HCT116 (cell line): Measurements from ENCODE around the gene BRICD5. TPM values are rescaled to one million over a fixed set of nuclear protein-coding genes. Genes with fewer than 3 reads are reported as not detected.

Experiments
- ATAC-seq: fragments of 200-7000 bp; cut with Tn5 transposase; 2 replicates; pipeline ENCODE4 v1.9.1; 2020; ENCODE audit warnings: mild to moderate bottlenecking, moderate library complexity
- BruUV-seq: library from RNA; stranded (reverse); fragments of 400-500 nt; replicated peaks from 2 replicates; lab custom pipeline; 2021; lab: Mats Ljungman, UMichigan
- CTCF ChIA-PET: fragments of 300-600 bp; sonication (Branson Sonifier 250); formaldehyde crosslinking; loops from one replicate; lab custom pipeline; 2021; ENCODE audit warnings: antibody characterized with exemption; lab: Charles Lee
- POLR2A ChIA-PET: fragments of 300-600, 350-600 bp; sonication (Branson Sonifier 250); formaldehyde crosslinking; loops from one replicate; lab custom pipeline; 2021; ENCODE audit warnings: antibody characterized with exemption; lab: Charles Lee
- RAD21 ChIA-PET, 2 experiments: fragments of 300-600 bp; sonication (Branson Sonifier 250); formaldehyde crosslinking; loops; one replicate each; lab custom pipeline; 2023; ENCODE audit warnings: low total read pairs in 2 of 2; ENCODE audit not compliant: uncharacterized antibody in 2 of 2, unreplicated experiment in 2 of 2, low non-redundant PET in 1 of 2; lab: Charles Lee
- DNase-seq: peaks from one replicate; pipeline ENCODE4 v3.0.0-alpha.2; 2010; ENCODE audit warnings: low read depth, low spot score
- H2AFZ ChIP-seq: fragments of 200-600 bp; shearing (Covaris generic), sonication (generic); 2 replicates; pipeline ENCODE4 v1.6.1; 2017; ENCODE audit warnings: low read depth, mixed run types, mixed read lengths, antibody characterized with exemption, low read length; ENCODE audit not compliant: poor library complexity, severe bottlenecking
- H3K27ac ChIP-seq: 2 replicates; pipeline ENCODE4 v1.5.1; 2012; ENCODE audit warnings: low read depth, low read length
- H3K27me3 ChIP-seq: fragments of 200-600 bp; sonication (generic); 2 replicates; pipeline ENCODE4 v1.6.1; 2016; ENCODE audit warnings: mixed run types, low read length, mixed read lengths; ENCODE audit not compliant: insufficient read depth
- H3K36me3 ChIP-seq, 2 experiments: fragments of 200-500 bp in 1 of 2; fragments of 200-600 bp in 1 of 2; sonication (Bioruptor generic) in 1 of 2; sonication (generic) in 1 of 2; 2 replicates each; pipeline versions ENCODE4 v1.5.1 to v1.6.1; 2014 to 2016; ENCODE audit warnings: low read length in 2 of 2, inconsistent platforms in 1 of 2, mixed read lengths in 1 of 2, mixed run types in 1 of 2; ENCODE audit not compliant: insufficient read depth in 2 of 2, control insufficient read depth in 1 of 2
- H3K4me1 ChIP-seq, 2 experiments: fragments of 200-600 bp in 1 of 2; sonication (generic) in 1 of 2; 2 replicates each; pipeline versions ENCODE4 v1.5.1 to v1.6.1; 2012 to 2017; ENCODE audit warnings: low read length in 2 of 2, inconsistent platforms in 1 of 2, mild to moderate bottlenecking in 1 of 2, mixed read lengths in 1 of 2, mixed run types in 1 of 2, moderate library complexity in 1 of 2; ENCODE audit not compliant: insufficient read depth in 2 of 2, control insufficient read depth in 1 of 2
- H3K4me2 ChIP-seq: fragments of 200-600 bp; sonication (generic); 2 replicates; pipeline ENCODE4 v1.6.1; 2017; ENCODE audit warnings: mixed run types, low read length, mixed read lengths
- H3K4me3 ChIP-seq, 2 experiments: fragments of 200-600 bp in 1 of 2; sonication (generic) in 1 of 2; replicated peaks in 1 of 2; 2 replicates each; pipeline ENCODE4 v1.5.1; 2011 to 2016; ENCODE audit warnings: low read length in 2 of 2, control low read depth in 1 of 2, low read depth in 1 of 2, mild to moderate bottlenecking in 1 of 2, mixed read lengths in 1 of 2, mixed run types in 1 of 2
- H3K79me2 ChIP-seq: fragments of 200-600 bp; sonication (generic); 2 replicates; pipeline ENCODE4 v1.6.1; 2017; ENCODE audit warnings: mild to moderate bottlenecking, mixed run types, low read length, moderate library complexity, mixed read lengths; ENCODE audit not compliant: insufficient read depth
- H3K9ac ChIP-seq: fragments of 200-600 bp; sonication (generic); 2 replicates; pipeline ENCODE4 v1.6.1; 2016; ENCODE audit warnings: low read length, mixed read lengths
- H3K9me2 ChIP-seq: fragments of 200-600 bp; sonication (generic), shearing (Covaris generic); 2 replicates; pipeline ENCODE4 v1.6.1; 2017; ENCODE audit warnings: mixed run types, mild to moderate bottlenecking, moderate library complexity; ENCODE audit not compliant: insufficient read depth
- H3K9me3 ChIP-seq, 2 experiments: fragments of 200-500 bp in 1 of 2; fragments of 200-600 bp in 1 of 2; sonication (Bioruptor generic) in 1 of 2; sonication (generic) in 1 of 2; 2 replicates each; pipeline ENCODE4 v1.6.1; 2014 to 2017; ENCODE audit warnings: low read length in 2 of 2, mixed read lengths in 2 of 2, inconsistent platforms in 1 of 2, low read depth in 1 of 2, mild to moderate bottlenecking in 1 of 2, mixed run types in 1 of 2, moderate library complexity in 1 of 2; ENCODE audit not compliant: control insufficient read depth in 1 of 2, insufficient read depth in 1 of 2
- H4K20me1 ChIP-seq: fragments of 200-600 bp; sonication (generic), shearing (Covaris generic); 2 replicates; pipeline ENCODE4 v1.6.1; 2017; ENCODE audit warnings: mixed run types, mild to moderate bottlenecking, moderate library complexity; ENCODE audit not compliant: insufficient read depth
- POLR2A ChIP-seq: IDR thresholded peaks from 2 replicates; pipeline ENCODE4 v1.7.0; 2011; ENCODE audit warnings: borderline replicate concordance; ENCODE audit not compliant: insufficient read depth, insufficient read length; ENCODE audit errors: extremely low read depth
- ZFX ChIP-seq: fragments of 450-650 bp; IDR thresholded peaks from 2 replicates; pipeline ENCODE4 v1.6.1; 2017
- intact Hi-C: fragments of 100-400 bp; cut with micrococcal nuclease; formaldehyde crosslinking; loops from 2 replicates; pipeline ENCODE4 v1.10.0; 2022
- total RNA-seq: library from RNA; stranded (reverse); gene quantifications from one replicate; pipeline ENCODE4 v1.2.1, GENCODE V29; 2021; ENCODE audit not compliant: unreplicated experiment
- TF ChIP-seq, protein P1 (sequence below), 3 experiments: fragments of 200-600 bp in 1 of 3; sonication (generic) in 1 of 3; IDR thresholded peaks in 2 of 3; conservative IDR thresholded peaks in 1 of 3; 2 replicates each; pipeline ENCODE4 v1.5.1; 2012 to 2017; ENCODE audit warnings: low read depth in 2 of 3, low read length in 2 of 3, antibody characterized with exemption in 1 of 3, borderline replicate concordance in 1 of 3, control low read depth in 1 of 3, mild to moderate bottlenecking in 1 of 3, mixed read lengths in 1 of 3, mixed run types in 1 of 3, moderate library complexity in 1 of 3; ENCODE audit not compliant: insufficient read depth in 1 of 3

Gene BRICD5
- total RNA-seq, 1 experiment from 2014 or later = 9.8 TPM

DNA sequence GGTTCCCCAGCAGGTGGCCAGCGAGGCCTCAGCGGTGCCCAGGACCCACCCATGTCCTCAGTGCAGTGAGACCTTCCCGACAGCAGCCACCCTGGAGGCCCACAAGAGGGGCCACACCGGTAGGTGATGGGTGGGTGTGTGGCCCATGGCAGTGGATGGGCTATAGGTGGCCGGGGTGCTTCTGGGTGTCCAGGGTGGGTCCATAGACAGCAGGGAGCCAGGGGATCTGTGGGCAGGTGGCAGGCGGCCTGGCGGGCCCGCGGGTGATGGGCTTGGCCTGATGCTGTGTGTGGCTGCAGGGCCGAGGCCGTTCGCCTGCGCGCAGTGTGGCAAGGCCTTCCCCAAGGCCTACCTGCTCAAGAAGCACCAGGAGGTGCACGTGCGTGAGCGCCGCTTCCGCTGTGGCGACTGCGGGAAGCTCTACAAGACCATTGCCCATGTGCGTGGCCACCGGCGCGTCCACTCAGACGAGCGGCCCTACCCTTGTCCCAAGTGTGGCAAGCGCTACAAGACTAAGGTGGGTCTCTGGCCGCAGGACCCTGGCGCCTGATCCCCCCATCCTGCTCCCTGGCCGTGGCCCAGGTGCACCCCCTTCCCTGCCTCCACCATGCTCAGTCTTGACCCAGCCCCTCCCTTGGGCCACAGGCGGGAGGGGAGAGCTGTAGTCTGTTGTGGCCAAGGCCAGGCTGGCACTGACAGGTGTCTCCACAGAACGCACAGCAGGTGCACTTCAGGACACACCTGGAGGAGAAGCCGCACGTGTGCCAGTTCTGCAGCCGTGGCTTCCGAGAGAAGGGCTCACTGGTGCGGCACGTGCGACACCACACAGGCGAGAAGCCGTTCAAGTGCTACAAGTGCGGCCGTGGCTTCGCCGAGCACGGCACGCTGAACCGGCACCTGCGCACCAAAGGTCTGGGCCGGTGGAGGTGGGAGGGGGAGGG lies 23.5 kb upstream of the BRICD5 start:
- Histone ChIP-seq H3K27ac (no peak overlapping the region; the same call in 1 of the 2 replicates), H3K36me3 (peaks cover 8 to 12% of the 10 kb centered on the region in 2 experiments; a peak in 3 of 4 replicates), H3K9me2 (no peaks in the 10 kb centered on the region), H3K9me3 (no peaks in the 10 kb centered on the region), H3K4me3 (no peak overlapping the region), H3K9ac (no peak overlapping the region), H3K79me2 (peaks cover 8% of the 10 kb centered on the region; the same call in 1 of the 2 replicates), H3K27me3 (no peaks in the 10 kb centered on the region), H4K20me1 (no peaks in the 10 kb centered on the region), H2AFZ (no peak overlapping the region), H3K4me2 (no peak overlapping the region), H3K4me1 (peaks cover 0 to 10% of the 10 kb centered on the region in 2 experiments; a peak in 2 of 4 replicates)
- RAD21 ChIA-PET = interaction anchor here in 1 of 2 experiments (0.6 kb wide), 1 partner anchor 8 kb away, joined by 4 read pairs; no protein-coding TSS in a partner anchor
- CTCF ChIA-PET = no interaction called here
- 0 out of 2 replicates have a peak, but pooled peaks have one; percentile 5 for ATAC-seq
- POLR2A ChIA-PET = no interaction called here
- no TSS peak for BruUV-seq
- intact Hi-C loops = no loop called here
- TF ChIP-seq, protein P1, sequence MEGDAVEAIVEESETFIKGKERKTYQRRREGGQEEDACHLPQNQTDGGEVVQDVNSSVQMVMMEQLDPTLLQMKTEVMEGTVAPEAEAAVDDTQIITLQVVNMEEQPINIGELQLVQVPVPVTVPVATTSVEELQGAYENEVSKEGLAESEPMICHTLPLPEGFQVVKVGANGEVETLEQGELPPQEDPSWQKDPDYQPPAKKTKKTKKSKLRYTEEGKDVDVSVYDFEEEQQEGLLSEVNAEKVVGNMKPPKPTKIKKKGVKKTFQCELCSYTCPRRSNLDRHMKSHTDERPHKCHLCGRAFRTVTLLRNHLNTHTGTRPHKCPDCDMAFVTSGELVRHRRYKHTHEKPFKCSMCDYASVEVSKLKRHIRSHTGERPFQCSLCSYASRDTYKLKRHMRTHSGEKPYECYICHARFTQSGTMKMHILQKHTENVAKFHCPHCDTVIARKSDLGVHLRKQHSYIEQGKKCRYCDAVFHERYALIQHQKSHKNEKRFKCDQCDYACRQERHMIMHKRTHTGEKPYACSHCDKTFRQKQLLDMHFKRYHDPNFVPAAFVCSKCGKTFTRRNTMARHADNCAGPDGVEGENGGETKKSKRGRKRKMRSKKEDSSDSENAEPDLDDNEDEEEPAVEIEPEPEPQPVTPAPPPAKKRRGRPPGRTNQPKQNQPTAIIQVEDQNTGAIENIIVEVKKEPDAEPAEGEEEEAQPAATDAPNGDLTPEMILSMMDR (IDR thresholded peaks at IDR 0.05 in 2 of 3, conservative IDR thresholded peaks at IDR 0.05 in 1 of 3; ENCODE audit: borderline replicate concordance in 1 of 3, insufficient read depth in 1 of 3, low read depth in 2 of 3, low read length in 2 of 3) = 0 out of 6 replicates have a peak, but pooled peaks of 1 of the 3 experiments have one; percentile 5
- 0 out of 2 replicates have a peak, but pooled peaks have one; percentile 9 for TF ChIP-seq ZFX
- TF ChIP-seq POLR2A = no peak
- DNase-seq = no peak
